MM.1S (cell line): ENCODE data around the gene CCDC13.

Experiments used
- EZH2 ChIP-seq: fragments of 300-600 bp; sonication (generic); optimal IDR thresholded peaks from 2 replicates; pipeline ENCODE3; 2017; ENCODE audit warnings: low read depth, mild to moderate bottlenecking, antibody characterized with exemption, low read length, mixed read lengths
- EZH2phosphoT487 ChIP-seq: fragments of 300-600 bp; sonication (generic); IDR thresholded peaks from 2 replicates; pipeline ENCODE4 v1.6.1; 2018; ENCODE audit warnings: antibody characterized with exemption, low read length
- TF ChIP-seq, protein P1 (sequence below): fragments of 300-600 bp; sonication (generic); IDR thresholded peaks from 2 replicates; pipeline ENCODE4 v1.5.1; 2016; ENCODE audit warnings: antibody characterized with exemption, low read length, mixed read lengths

DNA sequence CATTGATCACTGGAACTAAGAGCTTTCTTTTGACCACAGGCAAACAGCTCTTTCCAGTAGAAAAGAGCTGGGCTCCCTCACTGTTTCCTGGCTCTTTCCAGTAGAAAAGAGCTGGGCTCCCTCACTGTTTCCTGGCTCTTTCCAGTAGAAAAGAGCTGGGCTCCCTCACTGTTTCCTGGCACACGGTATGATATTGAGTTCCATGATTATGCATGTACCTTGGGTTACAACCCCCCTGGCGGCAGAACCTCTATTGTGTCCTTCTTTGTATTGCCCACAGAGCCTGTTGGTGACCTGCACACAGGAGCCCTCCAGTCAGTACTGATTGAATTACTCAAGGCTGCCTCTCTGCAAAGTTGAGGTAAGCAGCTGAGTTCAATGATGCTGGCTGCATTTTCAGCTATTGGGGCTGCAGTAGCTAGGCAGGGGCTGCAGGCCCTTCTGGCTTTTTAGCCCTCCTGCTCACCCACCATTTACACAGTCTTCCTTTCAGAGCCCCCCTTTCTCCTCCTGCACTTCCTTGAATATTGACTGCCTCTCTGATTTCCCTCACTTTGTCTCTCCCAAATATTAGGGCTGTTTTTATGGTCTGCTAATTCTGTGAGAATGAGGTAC is 46.4 kb upstream of the CCDC13 start:
- TF ChIP-seq, protein P1, sequence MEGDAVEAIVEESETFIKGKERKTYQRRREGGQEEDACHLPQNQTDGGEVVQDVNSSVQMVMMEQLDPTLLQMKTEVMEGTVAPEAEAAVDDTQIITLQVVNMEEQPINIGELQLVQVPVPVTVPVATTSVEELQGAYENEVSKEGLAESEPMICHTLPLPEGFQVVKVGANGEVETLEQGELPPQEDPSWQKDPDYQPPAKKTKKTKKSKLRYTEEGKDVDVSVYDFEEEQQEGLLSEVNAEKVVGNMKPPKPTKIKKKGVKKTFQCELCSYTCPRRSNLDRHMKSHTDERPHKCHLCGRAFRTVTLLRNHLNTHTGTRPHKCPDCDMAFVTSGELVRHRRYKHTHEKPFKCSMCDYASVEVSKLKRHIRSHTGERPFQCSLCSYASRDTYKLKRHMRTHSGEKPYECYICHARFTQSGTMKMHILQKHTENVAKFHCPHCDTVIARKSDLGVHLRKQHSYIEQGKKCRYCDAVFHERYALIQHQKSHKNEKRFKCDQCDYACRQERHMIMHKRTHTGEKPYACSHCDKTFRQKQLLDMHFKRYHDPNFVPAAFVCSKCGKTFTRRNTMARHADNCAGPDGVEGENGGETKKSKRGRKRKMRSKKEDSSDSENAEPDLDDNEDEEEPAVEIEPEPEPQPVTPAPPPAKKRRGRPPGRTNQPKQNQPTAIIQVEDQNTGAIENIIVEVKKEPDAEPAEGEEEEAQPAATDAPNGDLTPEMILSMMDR: no peak
- TF ChIP-seq EZH2 (no peak), EZH2phosphoT487 (no peak)
